GM13977 (cell line): ENCODE measurements around the gene VSIG8.

Source experiments
- DNase-seq: peaks from one replicate; pipeline ENCODE4 v3.0.0; 2012; ENCODE audit warnings: low spot score
- in situ Hi-C: fragments of 300-500 bp; cut with MboI; formaldehyde crosslinking; loops from one replicate; pipeline ENCODE4 v1.12.0; 2022; ENCODE audit warnings: low sequenced_read_pairs, low pct_unique_long_range_greater_than_20kb, mixed read lengths, inconsistent platforms; ENCODE audit not compliant: unreplicated experiment
- TF ChIP-seq, protein P1 (sequence below): IDR thresholded peaks from 2 replicates; pipeline ENCODE4 v1.5.1; 2012; ENCODE audit warnings: mild to moderate bottlenecking, control low read depth; ENCODE audit not compliant: insufficient read depth; ENCODE audit errors: extremely low read depth, missing control alignments

Gene VSIG8

DNA sequence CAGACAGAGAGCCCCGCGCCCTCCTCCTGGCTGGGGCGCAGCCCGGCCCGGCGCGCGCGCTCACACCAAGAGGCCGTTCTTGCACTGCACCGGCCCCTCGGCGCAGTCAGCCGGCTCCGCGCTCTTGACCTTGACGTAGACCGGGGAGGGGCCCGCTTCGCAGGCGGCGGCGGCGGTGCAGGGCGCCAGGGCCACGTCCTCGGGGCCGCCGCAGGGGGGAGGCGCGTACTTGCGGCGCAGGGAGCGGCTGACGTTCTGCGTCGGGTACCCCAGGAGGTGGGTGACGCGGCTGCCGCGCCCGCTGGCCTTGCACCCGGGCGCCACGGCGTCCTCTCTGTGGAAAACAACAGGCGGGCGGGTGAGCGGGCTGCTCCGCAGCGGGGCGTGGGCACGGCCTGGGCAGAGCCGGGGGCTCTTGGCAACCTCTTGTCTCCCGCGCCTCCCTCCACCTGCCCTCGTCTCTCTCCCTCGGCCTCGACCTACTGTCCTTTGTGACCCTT is 7.7 kb downstream of the VSIG8 start:
- in situ Hi-C loops = no loop called here
- TF ChIP-seq, protein P1, sequence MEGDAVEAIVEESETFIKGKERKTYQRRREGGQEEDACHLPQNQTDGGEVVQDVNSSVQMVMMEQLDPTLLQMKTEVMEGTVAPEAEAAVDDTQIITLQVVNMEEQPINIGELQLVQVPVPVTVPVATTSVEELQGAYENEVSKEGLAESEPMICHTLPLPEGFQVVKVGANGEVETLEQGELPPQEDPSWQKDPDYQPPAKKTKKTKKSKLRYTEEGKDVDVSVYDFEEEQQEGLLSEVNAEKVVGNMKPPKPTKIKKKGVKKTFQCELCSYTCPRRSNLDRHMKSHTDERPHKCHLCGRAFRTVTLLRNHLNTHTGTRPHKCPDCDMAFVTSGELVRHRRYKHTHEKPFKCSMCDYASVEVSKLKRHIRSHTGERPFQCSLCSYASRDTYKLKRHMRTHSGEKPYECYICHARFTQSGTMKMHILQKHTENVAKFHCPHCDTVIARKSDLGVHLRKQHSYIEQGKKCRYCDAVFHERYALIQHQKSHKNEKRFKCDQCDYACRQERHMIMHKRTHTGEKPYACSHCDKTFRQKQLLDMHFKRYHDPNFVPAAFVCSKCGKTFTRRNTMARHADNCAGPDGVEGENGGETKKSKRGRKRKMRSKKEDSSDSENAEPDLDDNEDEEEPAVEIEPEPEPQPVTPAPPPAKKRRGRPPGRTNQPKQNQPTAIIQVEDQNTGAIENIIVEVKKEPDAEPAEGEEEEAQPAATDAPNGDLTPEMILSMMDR = no peak
- DNase-seq = peak; percentile 82

DNA sequence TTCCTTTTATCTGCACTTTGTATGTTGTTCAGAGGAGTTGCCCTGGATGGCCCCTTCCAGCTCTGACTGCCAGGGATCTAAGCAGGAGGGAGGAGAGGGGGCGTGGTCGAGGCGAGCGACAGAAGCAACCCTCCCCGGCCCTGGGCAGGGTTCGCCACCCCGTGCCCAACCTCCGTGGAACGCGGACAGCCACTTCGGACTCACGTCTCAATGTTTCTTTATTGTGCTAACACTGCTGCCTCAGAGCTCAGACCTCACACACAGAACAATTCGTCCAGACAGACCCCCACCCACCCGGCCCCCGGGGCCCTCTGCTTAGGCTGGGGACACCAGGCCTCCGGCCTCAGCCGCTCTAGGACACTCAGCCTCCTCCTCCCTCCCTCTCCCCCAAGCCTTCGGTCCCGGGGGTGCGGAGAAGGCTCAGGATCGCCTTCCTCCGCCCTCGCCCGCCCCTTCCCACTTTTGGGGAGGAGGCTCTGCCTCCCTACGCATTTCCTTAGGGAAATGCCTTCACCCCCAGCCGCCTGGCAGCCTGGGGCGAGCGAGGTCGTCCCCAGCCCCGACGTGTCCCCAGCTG is 8.3 kb downstream of the VSIG8 start:
- in situ Hi-C loops = no loop called here
- TF ChIP-seq, protein P1 = no peak
- no peak for DNase-seq

DNA sequence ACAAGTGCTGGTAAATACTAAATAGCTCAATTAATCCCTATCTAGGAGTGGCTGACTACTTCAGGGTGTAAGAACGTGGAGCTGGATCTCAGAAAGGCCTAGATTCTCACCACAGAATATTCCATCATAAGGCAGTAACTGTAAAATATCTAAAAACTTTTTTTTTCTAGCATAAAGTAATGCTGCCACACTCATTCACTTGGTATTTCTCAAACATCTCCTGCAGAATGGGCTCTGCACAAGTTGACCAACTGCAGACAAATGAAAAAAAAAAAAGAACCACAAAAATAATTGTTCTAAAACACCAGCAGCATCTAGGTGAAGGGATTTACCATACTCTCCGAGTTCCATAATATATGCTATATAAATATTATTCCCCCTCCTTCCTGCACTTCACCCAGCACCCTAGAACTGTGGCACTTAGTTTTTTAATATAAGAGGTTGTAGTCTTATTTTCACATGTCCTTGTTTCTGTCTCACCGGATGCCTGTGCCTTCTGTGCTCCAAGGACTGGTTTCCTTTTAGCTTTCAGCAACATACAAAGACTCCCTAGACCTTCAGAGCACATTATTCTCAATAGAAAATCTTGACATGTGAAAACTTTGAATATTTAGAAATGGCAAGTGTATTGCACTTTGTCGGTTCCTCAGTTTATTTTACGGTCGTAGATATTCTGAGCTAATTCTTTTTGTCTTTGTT is 8.9 kb downstream of the VSIG8 start:
- no peak for DNase-seq
- in situ Hi-C loops = no loop called here
- TF ChIP-seq, protein P1 = no peak

DNA sequence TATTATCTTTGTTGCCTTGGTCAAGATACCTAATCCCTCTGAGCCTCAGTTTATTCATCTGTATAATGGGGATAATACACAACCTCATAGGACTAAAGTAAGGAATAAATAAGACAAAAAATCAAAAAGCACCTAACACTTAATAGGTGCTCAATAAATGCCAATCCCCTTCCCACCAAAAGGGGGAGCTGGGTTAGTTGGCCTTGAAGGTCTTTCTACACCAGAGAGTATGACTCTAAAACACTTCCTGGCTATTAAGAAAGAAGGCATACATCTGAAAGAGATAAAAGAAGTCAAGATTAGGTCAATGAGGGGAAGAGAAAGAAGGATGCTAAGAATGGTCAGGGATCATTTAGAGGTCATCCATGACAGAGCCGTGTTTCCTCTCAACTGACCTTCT is 11.1 kb downstream of the VSIG8 start:
- in situ Hi-C loops = no loop called here
- DNase-seq = no peak
- TF ChIP-seq, protein P1 = no peak

DNA sequence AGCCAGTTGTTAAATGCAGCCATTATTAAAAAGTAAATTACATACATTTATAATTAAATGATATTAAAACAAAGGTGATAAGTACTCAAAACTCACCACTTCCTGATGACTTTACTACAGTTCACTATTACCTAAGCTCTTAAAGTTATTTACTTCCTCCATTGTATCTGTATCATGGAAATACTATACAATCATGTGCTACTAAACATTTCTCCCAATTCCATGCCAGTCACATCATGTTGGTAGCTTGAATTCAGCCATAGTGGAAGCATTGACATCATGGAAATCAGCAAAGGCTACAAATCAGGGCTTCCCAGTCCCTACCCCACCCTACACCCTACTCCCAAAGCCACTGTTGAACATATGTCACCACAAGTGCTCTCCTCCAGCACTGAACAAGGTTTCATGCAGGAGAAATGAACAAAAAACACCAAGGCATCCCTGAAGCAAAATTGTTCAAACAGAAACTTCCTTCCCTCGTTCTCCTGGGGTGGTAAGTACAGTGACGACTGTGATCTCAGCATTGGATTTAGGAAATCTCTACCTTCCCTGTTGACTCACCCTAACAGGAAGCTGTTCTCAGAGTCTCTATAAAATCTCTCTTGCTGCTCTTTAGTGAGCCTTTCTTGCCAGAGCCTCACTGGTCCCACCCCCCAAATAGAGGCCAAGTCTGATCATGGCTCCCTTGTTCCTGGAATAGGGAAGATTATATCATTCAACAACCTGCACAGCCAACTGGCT is 12.7 kb downstream of the VSIG8 start:
- DNase-seq = no peak
- TF ChIP-seq, protein P1 = no peak
- in situ Hi-C loops = no loop called here

DNA sequence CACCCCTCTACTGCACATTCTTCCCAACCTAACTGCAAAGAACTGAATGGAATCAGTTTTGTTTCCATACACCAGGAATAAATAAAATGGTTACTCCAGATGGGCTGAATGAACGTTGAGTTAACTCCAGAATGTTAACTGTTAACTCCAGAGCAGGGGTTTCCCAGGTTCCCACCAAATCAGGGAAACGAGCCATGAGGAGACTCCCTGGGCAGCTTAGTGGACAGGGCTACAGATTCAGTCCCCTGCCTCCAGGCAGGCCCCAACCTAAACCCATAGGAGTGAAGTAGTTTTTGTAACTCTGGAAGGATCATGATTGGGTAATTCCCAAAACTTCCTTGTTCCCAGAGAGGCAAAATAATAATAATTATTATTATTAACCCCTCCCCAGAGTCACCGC is 14.1 kb downstream of the VSIG8 start:
- in situ Hi-C loops = no loop called here
- TF ChIP-seq, protein P1 = no peak
- no peak for DNase-seq
